ENCODE results near the gene OR7A5. TPM values are rescaled to one million over a fixed set of nuclear protein-coding genes. Genes with fewer than 3 reads are reported as not detected.
A peak's percentile ranks its signal among the peaks of the same experiment; 100 is the strongest.

OR7A5 gene
- total RNA-seq = not detected

DNA sequence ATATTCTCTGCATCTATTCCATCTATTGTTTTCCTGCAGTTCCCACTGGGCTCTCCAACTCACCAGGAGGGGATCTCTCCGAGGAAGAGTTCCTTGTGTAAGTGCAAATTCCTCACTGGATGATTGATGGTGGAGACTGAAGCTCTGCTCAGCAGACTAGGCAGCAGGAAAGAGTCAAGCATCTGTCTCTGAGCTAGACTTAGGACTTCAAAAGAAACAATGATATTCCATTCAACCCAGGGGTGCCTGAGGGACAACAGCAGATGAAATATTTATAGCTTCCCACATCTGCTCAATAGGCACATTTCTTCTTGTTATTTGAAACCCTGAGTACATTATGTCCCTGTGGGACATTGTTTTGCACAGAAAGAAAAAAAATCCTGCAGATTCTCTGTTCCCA lies at the start of gene OR7A5, which contains the start of gene OR7C1:
OR7A5 (minus strand) TSS at position 175 of the 400 bp plus-strand sequence. CDS start 6,944 bp downstream, outside the sequence.
OR7C1 (minus strand) TSS at position 175 of the 400 bp plus-strand sequence. CDS start 35,049 bp downstream, outside the sequence.
- Histone ChIP-seq H3K4me3 (no peak within 1 kb of the TSS), H3K27ac (peak within 1 kb of the TSS in 2 of 4 donors; percentile 31 to 45), H3K27me3 (no peaks in the 10 kb centered on the region), H3K4me1 (no peaks in the 10 kb centered on the region), H3K9me3 (peaks cover 0 to 3% (median 0%) of the 10 kb centered on the region in 3 donors), H3K36me3 (no peaks in the 10 kb centered on the region)
- DNase-seq (no peak), ATAC-seq (peak; percentile 24 to 75)
- intact Hi-C loops (cut with DNase I; ENCODE audit: low total_unique reads) = no loop called here
- TF ChIP-seq POLR2A (IDR thresholded peaks at IDR 0.05) = no peak
- TF ChIP-seq, protein P1, sequence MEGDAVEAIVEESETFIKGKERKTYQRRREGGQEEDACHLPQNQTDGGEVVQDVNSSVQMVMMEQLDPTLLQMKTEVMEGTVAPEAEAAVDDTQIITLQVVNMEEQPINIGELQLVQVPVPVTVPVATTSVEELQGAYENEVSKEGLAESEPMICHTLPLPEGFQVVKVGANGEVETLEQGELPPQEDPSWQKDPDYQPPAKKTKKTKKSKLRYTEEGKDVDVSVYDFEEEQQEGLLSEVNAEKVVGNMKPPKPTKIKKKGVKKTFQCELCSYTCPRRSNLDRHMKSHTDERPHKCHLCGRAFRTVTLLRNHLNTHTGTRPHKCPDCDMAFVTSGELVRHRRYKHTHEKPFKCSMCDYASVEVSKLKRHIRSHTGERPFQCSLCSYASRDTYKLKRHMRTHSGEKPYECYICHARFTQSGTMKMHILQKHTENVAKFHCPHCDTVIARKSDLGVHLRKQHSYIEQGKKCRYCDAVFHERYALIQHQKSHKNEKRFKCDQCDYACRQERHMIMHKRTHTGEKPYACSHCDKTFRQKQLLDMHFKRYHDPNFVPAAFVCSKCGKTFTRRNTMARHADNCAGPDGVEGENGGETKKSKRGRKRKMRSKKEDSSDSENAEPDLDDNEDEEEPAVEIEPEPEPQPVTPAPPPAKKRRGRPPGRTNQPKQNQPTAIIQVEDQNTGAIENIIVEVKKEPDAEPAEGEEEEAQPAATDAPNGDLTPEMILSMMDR (IDR thresholded peaks at IDR 0.05 in 4 of 5, conservative IDR thresholded peaks at IDR 0.05 in 1 of 5) = no peak
- in situ Hi-C loops (cut with MboI; ENCODE audit: low sequenced_read_pairs in 4 of 4) = no loop called here

DNA sequence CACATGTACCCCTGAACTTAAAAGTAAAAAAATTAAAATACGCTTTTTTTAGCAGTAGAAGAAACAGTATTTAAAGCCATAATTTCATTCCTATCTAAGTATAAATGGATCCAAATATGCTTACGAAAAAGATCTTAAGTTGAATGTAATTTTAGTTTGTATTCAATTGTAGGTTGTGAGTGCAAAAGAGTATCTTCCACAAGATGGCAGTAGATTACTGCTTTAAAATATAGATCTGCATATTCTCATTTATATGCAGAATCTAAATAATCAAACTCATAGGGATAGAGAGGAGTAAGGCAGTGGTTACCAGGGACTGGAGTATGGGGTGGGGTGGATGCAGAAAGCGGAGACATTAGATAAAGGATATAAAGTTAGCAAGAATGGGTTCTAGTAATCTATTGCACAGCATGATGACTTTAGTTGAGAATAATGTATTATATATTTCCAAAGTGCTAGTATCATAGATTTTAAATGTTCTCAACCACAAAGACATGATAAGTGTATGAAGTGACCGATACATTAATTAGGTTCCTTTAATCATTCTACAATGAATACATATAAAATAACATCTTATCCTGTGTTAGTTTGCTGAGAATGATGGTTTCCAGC lies 36.7 kb upstream of the OR7A5 start:
- no peaks in the 10 kb centered on the region for H3K27me3 ChIP-seq
- ATAC-seq = no peak
- in situ Hi-C loops (cut with MboI; ENCODE audit: low sequenced_read_pairs in 4 of 4) = no loop called here
- DNase-seq = no peak
- no peaks in the 10 kb centered on the region for H3K36me3 ChIP-seq
- no peaks in the 10 kb centered on the region for H3K4me1 ChIP-seq
- no peaks in the 10 kb centered on the region for H3K9me3 ChIP-seq
- TF ChIP-seq, protein P1 (IDR thresholded peaks at IDR 0.05 in 4 of 5, conservative IDR thresholded peaks at IDR 0.05 in 1 of 5) = no peak
- no peak for TF ChIP-seq POLR2A (IDR thresholded peaks at IDR 0.05)
- no peak overlapping the region for H3K27ac ChIP-seq
- intact Hi-C loops (cut with DNase I; ENCODE audit: low total_unique reads) = no loop called here
- H3K4me3 ChIP-seq = no peak overlapping the region

DNA sequence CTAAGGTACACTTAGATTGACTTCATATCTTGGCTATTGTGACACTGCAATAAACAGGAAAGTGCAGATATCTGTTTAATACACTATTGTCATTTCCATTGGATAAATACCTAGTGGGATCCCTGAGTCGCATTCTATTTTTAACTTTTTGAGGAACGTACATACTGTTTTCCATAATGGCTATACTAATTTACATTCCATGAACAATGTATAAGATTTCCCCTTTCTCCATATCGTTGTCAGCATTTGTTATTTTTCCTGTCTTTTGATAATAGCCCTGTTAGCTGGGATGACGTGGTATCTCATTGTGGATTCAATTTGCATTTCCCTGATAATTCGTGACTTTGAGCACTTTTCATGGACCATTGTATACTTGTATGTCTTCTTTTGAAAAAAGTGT lies 33.5 kb upstream of the OR7A5 start:
- Histone ChIP-seq H3K27ac (no peak overlapping the region), H3K4me3 (no peak overlapping the region), H3K36me3 (no peaks in the 10 kb centered on the region), H3K4me1 (no peaks in the 10 kb centered on the region), H3K27me3 (no peaks in the 10 kb centered on the region), H3K9me3 (no peaks in the 10 kb centered on the region)
- ATAC-seq = no peak
- intact Hi-C loops (cut with DNase I; ENCODE audit: low total_unique reads) (no loop called here), in situ Hi-C loops (cut with MboI; ENCODE audit: low sequenced_read_pairs in 4 of 4) (no loop called here)
- DNase-seq = no peak
- TF ChIP-seq POLR2A (IDR thresholded peaks at IDR 0.05) = no peak
- TF ChIP-seq, protein P1 (IDR thresholded peaks at IDR 0.05 in 4 of 5, conservative IDR thresholded peaks at IDR 0.05 in 1 of 5) = no peak

DNA sequence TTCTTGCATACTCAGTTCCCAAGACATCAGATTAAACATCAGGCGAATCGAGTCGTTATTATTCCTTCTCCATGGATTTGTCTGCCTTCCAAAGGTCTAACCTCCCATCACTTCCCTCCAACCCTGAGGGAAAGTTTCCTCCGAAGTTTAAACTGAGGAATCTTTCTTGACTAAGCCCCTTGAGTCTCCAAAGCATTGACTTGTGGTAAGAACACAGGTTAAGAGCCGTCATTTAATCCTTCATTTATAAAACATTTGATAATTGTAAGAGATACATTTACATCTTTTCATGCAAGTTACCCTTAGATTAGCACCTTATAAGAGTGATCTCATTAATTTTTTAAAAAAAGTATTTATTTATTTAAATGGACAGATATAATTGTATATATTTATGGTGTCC lies 13.8 kb upstream of the OR7A5 start, which contains the start of gene OR7A10:
OR7A10 (minus strand) TSS at position 101 of the 400 bp plus-strand sequence. CDS start 7,045 bp downstream, outside the sequence.
- Histone ChIP-seq H3K4me3 (no peak within 1 kb of the TSS), H3K36me3 (no peaks in the 10 kb centered on the region), H3K27me3 (no peaks in the 10 kb centered on the region), H3K27ac (no peak within 1 kb of the TSS), H3K9me3 (no peaks in the 10 kb centered on the region), H3K4me1 (no peaks in the 10 kb centered on the region)
- TF ChIP-seq, protein P1 (IDR thresholded peaks at IDR 0.05 in 4 of 5, conservative IDR thresholded peaks at IDR 0.05 in 1 of 5) = no peak
- no peak for TF ChIP-seq POLR2A (IDR thresholded peaks at IDR 0.05)
- ATAC-seq (no peak), DNase-seq (no peak)
- in situ Hi-C loops (cut with MboI; ENCODE audit: low sequenced_read_pairs in 4 of 4) (no loop called here), intact Hi-C loops (cut with DNase I; ENCODE audit: low total_unique reads) (no loop called here)

All from gastrocnemius medialis (tissue), 4 donors.